Fibroblast of villous mesenchyme (primary cell): ENCODE results near the gene CLDN15. TPM values are rescaled to one million over a fixed set of nuclear protein-coding genes. Genes with fewer than 3 reads are reported as not detected.
"Not testable (repeated sequence)": the region's sequence is repeated elsewhere in the genome, so short reads cannot be mapped to it uniquely, and the experiment has no call there.

ENCODE experiments used
- DNase-seq: peaks from one replicate; pipeline ENCODE4 v3.0.0-alpha.2; 2010; ENCODE audit warnings: low read depth
- H3K4me3 ChIP-seq: 2 replicates; pipeline ENCODE4 v1.5.1; 2011; ENCODE audit warnings: low read depth, mild to moderate bottlenecking, low read length
- total RNA-seq: library from RNA; depleted of rRNA; stranded (reverse); fragments of >200 nt; gene quantifications from 2 replicates; pipeline ENCODE4 v1.2.3, GENCODE V29; 2012
- TF ChIP-seq, protein P1 (sequence below): IDR thresholded peaks from 2 replicates; pipeline ENCODE4 v1.5.1; 2012; ENCODE audit warnings: low read depth, mild to moderate bottlenecking, low read length; ENCODE audit not compliant: insufficient read depth

The CLDN15 gene
- total RNA-seq, 1 donor, result 4.7 TPM

GRCh38 chr7:101210143-101210542 lies 27.5 kb downstream of the CLDN15 start:
- H3K4me3 ChIP-seq, result no peak overlapping the region

GRCh38 chr7:101208794-101209193 lies 28.8 kb downstream of the CLDN15 start:
- H3K4me3 ChIP-seq, result no peak overlapping the region
- DNase-seq, result no peak
- TF ChIP-seq, protein P1, sequence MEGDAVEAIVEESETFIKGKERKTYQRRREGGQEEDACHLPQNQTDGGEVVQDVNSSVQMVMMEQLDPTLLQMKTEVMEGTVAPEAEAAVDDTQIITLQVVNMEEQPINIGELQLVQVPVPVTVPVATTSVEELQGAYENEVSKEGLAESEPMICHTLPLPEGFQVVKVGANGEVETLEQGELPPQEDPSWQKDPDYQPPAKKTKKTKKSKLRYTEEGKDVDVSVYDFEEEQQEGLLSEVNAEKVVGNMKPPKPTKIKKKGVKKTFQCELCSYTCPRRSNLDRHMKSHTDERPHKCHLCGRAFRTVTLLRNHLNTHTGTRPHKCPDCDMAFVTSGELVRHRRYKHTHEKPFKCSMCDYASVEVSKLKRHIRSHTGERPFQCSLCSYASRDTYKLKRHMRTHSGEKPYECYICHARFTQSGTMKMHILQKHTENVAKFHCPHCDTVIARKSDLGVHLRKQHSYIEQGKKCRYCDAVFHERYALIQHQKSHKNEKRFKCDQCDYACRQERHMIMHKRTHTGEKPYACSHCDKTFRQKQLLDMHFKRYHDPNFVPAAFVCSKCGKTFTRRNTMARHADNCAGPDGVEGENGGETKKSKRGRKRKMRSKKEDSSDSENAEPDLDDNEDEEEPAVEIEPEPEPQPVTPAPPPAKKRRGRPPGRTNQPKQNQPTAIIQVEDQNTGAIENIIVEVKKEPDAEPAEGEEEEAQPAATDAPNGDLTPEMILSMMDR, result no peak

More at GRCh38 chr7:101210143-101210542, 27.5 kb downstream of the CLDN15 start:
- DNase-seq, result no peak
- TF ChIP-seq, protein P1, result no peak

GRCh38 chr7:101207459-101207858 lies 30.1 kb downstream of the CLDN15 start:
- H3K4me3 ChIP-seq, result no peak overlapping the region
- DNase-seq, result no peak
- TF ChIP-seq, protein P1, result no peak

DNA sequence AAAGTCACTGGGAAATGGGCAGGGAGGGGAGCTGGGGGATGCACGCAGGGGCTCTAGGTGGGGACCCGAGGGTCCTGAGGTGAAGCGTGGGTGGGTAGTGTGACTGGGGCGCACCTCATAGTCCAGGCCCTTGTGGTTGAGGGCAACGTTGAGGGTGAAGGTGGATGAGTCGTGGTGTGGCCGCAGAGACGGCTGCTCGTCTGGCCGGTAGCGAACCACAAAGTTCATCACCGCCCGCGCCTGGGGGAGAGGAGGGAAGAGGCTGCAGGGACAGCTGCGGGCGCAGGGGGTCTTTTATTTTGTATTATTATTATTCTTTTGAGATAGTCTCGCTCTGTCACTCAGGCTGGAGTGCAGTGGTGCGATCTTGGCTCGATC lies 30.9 kb downstream of the CLDN15 start:
- no peak for DNase-seq
- H3K4me3 ChIP-seq, result no peak overlapping the region
- TF ChIP-seq, protein P1, result no peak

- DNase-seq, result no peak
- TF ChIP-seq, protein P1, result no peak
Observed at GRCh38 chr7:101205901-101206664, 31.5 kb downstream of the CLDN15 start.

DNA sequence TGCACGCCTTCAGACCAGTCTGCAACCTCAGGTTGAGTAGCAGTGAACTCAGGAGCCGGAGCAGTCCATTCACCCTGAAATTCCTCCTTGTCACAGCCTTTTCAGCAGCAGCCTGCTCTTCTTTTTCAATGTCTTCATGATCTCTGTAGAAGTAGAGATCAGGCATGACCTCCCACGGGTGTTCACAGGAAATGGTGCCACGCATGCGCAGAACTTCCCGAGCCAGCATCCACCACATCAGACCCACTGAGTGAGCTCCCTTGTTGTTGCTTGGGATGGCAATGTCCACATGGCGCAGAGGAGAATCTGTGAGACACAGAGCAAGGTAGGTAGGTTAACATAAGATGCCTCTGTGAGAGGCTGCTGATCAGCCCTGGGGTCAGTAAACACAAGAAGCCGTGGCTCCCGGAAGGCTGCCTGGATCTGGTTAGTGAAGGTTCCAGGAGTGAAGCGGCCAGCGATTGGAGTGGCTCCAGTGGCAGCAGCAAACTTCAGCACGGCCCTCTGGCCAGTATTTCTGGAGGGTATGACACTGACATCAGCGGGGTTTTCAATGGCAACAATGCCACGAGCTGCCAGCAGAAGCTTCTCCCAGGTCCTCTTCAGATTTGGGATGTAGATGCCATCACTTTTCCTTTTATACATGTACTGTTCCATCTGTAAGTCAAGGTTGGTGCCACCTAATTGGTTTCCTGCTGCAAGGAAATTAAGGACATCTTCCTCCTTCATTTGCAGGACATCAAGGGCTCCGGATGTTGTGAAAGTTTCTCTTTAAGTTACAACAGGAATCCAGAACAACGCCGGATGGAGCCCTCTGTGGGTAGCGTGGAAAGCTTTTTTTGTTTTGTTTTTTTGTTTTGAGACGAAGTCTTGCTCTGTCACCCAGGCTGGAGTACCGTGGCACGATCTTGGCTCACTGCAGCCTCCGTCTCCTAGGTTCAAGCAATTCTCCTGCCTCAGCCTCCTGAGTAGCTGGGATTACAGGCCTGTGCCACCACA lies 33.6 kb downstream of the CLDN15 start:
- not testable (repeated sequence) for H3K4me3 ChIP-seq
- peak; percentile 44 for DNase-seq

More at GRCh38 chr7:101205901-101206664, 31.5 kb downstream of the CLDN15 start:
- H3K4me3 ChIP-seq, result no peak overlapping the region

- TF ChIP-seq, protein P1, result no peak
- no peak overlapping the region for H3K4me3 ChIP-seq
- DNase-seq, result no peak
Observed at GRCh38 chr7:101202603-101202918, 35.0 kb downstream of the CLDN15 start.
